Activated CD8-positive, alpha-beta memory T cell treated with anti-CD3 and anti-CD28 coated beads for 4 hours (primary cell): ENCODE data around the gene KLHL30.

Experiments
- DNase-seq, 2 donors: peaks; one replicate each; pipeline ENCODE4 v3.0.0-alpha.2; 2020; ENCODE audit warnings: low read depth in 2 of 2

KLHL30 gene

DNA sequence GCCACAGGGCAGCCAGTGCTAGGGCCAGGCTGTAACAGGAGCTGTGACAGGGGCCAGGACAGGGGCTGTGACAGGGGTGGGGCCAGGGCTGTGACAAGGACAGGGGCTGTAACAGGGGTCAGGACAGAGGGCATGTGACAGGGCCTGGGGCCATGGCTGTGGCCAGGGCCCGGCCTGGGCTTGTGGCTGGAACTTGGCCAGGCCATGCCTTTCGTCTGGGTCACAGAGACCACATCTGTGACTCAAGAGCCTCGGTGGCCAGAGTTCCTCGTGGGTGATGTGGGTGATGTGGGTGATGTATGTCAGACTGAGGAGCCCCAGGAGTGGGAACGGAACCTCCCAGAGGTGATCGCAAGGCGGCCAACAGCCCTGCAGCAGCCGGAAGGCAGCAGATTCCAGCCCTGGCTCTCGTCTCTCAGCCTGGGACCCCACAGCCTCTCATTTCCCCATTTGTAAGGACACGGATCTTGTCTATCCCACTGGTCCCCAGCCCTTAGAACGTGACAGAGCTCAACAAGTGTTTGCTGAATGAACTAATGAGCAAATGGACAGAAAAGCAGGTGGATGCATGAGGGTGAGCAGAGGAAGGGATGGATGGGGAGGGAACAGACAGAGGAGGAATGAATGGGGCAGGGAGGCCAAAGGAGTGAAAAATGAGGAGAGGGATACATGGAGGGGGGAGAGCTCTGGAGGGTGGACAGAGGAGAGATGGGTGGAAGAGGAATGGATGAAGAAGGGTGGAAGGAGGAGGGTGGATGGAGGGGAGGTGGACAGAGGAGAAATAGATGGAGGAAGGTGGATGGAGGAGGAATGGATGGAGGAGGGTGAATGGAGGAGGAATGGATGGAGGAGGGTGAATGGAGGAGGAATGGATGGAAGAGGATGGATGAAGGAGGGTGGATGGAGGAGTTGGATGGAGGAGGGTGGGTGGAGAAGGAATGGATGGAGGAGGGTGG lies 21.0 kb upstream of the KLHL30 start:
- no peak for DNase-seq

- no peak for DNase-seq
Observed at GRCh38 chr2:238119756-238120462, 18.6 kb upstream of the KLHL30 start.

DNA sequence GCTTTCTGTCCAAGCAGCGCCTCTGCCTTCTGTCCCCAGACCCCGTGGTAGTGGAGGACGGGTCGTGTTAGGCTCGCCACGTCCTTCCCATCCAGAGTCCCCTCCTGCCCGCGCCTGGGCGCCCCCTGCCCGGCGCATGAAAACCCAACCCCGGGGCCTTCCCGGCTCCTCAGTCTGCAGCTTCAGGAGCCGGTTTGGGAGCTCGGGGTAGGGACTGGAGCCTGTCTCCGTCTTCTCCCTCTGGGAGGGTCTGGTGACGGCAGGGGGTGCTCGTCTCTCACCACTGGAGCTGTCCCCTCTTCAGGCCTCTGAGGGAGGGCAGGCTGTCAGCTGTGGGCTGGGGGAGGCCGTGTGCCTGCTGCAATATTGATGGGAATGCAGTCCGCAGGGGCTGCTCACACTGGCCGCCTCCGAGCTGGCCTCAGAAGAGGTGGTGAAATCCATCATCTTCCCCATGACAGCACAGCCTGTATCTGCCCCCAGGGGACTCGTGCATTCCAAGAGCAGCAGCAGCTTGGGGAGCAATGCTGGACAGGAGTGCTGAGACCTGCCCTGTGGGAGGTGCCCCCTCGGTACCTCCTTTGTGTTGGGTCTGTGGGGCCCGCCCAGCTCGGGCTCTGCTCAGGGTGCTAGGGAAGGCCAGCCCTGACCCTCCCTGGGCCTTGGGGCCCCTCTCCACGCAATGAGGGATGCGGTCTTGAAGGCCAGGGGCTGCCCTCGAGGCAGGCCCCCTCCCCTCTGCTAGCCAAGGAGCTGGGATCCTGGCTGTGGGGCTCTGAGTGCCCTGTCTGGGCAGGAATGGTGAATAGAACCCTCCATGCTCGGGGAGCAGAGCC lies 17.8 kb upstream of the KLHL30 start:
- no peak for DNase-seq

DNA sequence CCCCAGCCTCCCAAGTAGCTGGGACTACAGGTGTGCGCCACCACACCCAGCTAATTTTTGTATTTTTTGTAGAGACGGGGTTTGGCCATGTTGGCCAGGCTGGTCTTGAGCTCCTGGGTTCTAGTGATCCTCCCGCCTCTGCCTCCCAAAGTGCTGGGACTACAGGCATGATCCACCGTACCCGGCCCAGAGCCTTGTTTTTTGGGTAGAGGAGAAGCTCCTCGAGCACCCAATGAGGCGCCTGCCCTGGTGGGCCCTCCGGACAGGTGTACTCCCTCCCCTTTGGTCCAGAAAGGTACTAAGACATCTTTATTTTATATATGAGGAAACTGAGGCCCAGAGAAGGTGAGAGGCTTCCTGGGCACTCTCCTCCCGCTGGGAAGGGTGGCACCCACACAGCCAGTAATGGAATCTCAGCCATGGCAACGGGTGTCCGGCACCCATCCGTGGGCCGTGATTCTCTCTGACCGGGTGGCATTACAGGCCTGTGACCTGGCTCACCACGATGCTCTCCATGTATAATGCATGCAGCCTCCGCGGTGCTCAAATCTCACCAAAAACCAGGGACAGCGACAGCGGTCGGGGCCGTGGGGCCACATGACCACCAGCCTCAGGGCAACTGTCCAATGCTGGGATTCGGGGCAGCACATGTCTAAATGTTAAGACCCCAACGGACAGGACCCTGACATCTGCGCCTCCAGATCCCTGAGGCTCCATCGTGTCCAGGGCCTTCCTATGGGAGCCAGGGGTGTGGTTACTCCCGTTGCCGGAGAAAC lies 16.8 kb upstream of the KLHL30 start:
- DNase-seq: no peak

GRCh38 chr2:238122287-238123217 lies 15.9 kb upstream of the KLHL30 start:
- no peak for DNase-seq

DNA sequence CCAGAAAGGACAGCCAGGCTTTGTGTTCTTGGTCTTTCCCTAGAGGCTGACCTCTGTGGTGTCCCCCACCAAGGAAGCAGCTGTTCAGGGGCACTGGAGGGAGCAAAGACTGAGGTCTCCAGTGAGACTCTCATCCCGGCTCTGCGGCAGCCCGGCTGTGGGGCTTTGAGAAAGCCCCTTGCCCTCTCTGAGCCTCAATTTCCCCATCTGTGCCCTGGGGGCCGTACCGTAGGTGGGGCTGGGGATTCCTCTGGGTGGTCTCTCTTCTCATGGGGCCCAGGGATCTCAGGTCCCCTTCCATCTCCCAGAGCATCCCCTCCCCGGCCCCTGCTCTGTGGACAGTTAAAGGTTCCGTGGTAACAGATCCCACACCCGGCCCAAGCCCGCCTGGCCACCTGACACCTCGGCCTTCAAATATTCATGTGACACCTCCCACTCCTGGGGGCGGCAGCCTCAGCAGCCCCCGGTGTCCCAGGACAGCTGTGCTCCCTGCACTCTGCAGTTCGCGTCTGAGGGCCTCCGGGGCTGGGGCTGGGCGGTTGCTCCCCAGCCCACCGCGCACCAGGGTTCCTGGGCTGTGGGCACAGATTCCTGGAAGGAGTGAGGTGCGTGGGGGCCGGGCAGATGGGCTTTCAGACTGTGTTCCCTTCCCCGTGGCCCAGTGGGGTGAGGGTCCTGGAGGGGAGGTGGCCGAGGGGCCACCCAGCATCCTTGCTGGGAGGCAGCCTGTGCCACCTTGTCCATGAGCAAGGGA lies 15.1 kb upstream of the KLHL30 start:
- DNase-seq: no peak

- no peak for DNase-seq
Observed at GRCh38 chr2:238123991-238124470, 14.4 kb upstream of the KLHL30 start.

GRCh38 chr2:238124488-238125126 lies 13.9 kb upstream of the KLHL30 start:
- DNase-seq: no peak

- DNase-seq: no peak
Observed at GRCh38 chr2:238125127-238125885, 13.2 kb upstream of the KLHL30 start.

- no peak for DNase-seq
Observed at GRCh38 chr2:238126338-238126737, 12.1 kb upstream of the KLHL30 start.

GRCh38 chr2:238126775-238127164 lies 11.7 kb upstream of the KLHL30 start:
- DNase-seq: no peak

- no peak for DNase-seq
Observed at GRCh38 chr2:238127165-238128060, 11.1 kb upstream of the KLHL30 start.

DNA sequence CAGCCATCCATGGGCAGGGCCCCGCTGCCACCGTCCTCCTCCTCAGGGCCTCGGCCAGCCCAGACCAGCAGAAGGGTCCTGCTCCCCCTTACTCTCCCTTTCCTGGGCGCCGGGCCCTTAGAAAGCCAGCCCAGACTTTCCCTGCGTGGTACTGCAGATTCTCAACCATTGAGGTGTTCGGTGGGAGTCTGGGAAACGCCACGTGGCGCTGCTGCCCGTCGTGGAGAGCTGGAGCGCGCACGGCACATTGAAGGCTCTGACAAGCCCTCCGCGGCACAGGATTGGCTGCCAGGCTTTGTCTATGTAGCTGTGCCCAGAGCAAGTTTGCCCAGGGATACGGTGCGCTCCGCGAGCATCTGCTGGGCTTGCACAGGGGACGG lies 10.4 kb upstream of the KLHL30 start:
- DNase-seq: no peak

DNA sequence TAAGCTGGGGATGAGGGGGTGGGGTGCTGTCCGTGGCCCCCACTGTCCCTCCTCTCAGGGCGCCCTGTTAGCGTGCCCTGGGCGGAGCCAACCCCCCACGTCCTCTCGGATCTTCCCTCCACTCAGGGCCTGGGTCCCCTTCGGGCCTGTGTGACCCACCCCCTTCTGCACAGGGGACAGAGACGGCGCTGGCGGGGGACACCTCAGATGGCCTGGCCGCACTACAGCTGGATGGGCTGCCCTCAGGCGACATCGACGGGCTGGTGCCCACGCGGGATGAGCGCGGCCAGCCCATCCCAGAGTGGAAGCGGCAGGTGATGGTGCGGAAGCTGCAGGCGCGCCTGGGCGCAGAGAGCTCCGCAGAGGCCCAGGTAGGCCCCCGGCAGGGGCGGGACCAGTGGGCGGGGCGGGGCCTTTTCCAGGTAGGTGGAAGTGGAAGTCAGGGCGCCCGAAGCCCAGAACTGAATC lies 9.9 kb upstream of the KLHL30 start:
- DNase-seq: no peak

DNA sequence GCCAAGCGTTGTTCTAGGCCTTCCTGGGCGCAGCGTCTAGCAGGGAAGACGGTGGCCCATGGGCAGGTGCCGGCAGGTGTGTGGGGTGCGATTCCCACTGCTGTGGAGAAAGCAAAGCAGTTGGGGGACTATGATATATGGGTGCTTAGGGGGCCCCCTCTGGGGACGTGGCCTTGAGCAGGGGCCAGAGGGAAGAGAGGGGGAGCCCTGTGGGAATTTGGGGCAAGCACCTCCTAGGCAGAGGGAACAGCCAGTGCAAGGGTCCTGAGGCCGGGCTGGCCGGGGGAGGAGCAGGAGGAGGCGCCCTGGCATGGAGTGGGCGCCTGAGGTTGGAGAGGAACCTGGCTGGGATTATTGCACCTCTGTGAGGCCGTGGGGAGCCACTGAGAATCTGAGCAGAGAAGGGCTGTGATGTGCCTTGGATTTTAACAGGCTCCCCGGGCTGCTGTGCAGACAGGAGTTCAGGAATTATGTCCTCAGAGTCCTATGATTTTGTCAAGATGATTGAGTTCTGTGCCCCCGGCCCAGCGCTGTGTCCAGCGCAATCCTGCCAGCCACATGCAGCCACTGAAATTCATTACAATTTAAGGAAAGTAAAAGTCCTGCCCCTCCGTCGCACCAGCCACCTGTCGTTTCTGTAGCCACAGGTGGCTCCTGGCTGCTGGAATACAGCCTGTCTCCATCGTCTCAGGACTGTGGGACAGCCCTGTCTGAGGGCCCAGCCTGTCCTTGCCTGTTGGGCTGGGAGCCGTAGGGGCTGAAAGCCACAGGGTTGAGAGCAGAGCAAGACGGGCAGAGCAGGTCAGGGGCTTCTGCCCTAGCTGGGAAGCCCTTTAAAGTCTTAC lies 9.1 kb upstream of the KLHL30 start:
- DNase-seq: no peak

GRCh38 chr2:238130111-238130695 lies 8.3 kb upstream of the KLHL30 start:
- no peak for DNase-seq
